Esophagus muscularis mucosa (tissue), 3 donors: ENCODE results near the gene ADCY7.

Experiments used
- EP300 ChIP-seq: sonication (generic); formaldehyde crosslinking; IDR thresholded peaks from one replicate; pipeline ENCODE4 v1.6.1; 2017; ENCODE audit warnings: antibody characterized with exemption
- TF ChIP-seq, protein P1 (sequence below), 3 experiments: fragments of 200-600 bp in 2 of 3; fragments of 450-650 bp in 1 of 3; sonication (generic) in 2 of 3; IDR thresholded peaks; one replicate each; pipeline ENCODE4 v1.5.1; 2017 to 2019; ENCODE audit warnings: antibody characterized with exemption in 3 of 3, mild to moderate bottlenecking in 2 of 3, moderate library complexity in 1 of 3

GRCh38 chr16:50275428-50276325 lies 9.3 kb downstream of the ADCY7 start:
- no peak for TF ChIP-seq EP300
- TF ChIP-seq, protein P1, sequence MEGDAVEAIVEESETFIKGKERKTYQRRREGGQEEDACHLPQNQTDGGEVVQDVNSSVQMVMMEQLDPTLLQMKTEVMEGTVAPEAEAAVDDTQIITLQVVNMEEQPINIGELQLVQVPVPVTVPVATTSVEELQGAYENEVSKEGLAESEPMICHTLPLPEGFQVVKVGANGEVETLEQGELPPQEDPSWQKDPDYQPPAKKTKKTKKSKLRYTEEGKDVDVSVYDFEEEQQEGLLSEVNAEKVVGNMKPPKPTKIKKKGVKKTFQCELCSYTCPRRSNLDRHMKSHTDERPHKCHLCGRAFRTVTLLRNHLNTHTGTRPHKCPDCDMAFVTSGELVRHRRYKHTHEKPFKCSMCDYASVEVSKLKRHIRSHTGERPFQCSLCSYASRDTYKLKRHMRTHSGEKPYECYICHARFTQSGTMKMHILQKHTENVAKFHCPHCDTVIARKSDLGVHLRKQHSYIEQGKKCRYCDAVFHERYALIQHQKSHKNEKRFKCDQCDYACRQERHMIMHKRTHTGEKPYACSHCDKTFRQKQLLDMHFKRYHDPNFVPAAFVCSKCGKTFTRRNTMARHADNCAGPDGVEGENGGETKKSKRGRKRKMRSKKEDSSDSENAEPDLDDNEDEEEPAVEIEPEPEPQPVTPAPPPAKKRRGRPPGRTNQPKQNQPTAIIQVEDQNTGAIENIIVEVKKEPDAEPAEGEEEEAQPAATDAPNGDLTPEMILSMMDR (IDR thresholded peaks at IDR 0.05), result no peak
